NOMO-1 treated with DMSO at 0.1 percent for 48 hours (cell line): Measurements from ENCODE around the gene LPAR1.

Experiments used
- DNase-seq: peaks from one replicate; lab custom pipeline; 2025; ENCODE audit not compliant: unreplicated experiment; lab: John Stamatoyannopoulos, UW

LPAR1 gene

DNA sequence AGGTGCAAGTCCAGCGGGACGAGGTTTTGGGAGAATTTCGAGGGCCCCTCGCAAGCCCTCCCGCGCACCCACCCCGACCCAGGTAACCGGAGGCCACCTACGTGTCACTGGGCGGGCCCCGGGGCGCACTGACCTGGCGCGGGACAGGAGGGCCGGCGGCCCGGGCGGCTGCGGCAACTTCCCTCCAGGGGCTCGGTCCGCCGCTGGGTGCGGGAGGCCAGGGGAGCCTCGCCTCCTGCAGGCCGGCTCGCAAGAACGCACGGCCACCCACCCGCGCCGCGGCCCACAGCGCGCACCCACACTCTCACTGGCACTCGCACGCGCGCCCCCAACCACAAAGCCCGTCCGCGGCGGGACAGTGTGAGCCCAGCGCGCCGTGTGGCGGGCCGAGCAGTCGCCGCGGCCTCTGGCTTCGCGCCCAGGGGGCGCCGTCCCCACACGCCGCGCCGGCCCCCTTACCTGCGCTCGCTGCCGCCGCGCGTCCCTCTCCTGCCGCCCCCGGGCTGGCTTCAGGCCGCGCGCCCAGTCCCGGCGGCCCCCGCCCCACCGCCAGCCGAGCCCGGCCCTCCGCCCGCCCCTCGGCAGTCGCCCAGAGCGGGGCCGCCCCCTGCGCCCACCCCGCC is 451 bp downstream of the LPAR1 start:
- DNase-seq = peak; percentile 52

DNA sequence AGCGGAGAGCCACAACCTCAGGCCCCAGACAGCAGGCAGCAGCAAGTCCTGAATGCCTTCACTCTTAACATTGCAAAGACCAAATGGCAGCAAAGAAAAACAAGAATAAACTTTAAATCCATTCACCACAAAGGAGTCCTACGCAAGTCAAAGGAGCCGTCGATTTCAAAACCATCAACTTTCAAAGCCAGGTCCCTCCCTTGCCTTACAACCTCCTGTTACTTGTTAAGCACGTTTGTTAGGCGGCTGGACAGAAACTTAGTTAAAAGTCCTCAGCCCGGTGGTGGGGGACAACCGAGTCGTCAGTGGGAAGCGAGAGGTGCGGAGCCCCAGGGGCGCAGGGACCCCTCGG is 938 bp downstream of the LPAR1 start:
- peak; percentile 7 for DNase-seq

DNA sequence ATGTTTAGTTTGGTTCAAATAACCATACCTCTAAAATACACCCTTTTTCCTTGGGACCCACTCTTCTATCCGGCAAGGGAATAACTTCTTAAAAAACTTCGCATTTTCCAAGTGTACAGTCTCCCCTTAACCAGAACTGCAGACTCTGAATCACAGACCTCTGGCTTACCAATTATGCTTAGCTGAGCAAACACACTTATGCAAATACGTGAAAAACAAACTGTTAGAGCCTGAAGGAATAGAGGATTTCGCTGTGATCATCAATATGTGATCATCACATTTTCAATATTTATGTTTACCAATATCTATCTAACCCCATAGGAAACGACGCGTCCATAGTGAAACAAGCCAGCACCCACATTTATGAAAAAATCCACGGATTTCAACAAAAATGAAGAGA is 1.3 kb downstream of the LPAR1 start:
- DNase-seq = no peak

DNA sequence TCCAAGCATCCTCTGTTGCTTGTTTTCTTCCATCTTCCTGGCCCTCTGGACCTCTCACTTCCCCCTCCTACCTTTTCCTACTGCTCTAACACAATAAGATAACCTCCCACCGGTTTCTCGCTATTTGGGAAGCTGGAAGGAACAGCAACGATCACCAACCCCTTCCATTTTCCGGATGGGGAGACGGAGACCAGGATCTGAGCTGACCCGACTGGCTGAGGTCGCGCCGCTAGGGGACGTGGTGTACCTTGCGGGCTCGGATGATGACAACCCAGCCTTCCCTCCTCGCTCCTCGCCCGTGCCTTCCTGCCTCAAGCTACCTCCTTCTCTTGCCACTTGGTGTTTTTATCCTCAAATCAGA is 1.9 kb downstream of the LPAR1 start:
- DNase-seq = peak; percentile 26

DNA sequence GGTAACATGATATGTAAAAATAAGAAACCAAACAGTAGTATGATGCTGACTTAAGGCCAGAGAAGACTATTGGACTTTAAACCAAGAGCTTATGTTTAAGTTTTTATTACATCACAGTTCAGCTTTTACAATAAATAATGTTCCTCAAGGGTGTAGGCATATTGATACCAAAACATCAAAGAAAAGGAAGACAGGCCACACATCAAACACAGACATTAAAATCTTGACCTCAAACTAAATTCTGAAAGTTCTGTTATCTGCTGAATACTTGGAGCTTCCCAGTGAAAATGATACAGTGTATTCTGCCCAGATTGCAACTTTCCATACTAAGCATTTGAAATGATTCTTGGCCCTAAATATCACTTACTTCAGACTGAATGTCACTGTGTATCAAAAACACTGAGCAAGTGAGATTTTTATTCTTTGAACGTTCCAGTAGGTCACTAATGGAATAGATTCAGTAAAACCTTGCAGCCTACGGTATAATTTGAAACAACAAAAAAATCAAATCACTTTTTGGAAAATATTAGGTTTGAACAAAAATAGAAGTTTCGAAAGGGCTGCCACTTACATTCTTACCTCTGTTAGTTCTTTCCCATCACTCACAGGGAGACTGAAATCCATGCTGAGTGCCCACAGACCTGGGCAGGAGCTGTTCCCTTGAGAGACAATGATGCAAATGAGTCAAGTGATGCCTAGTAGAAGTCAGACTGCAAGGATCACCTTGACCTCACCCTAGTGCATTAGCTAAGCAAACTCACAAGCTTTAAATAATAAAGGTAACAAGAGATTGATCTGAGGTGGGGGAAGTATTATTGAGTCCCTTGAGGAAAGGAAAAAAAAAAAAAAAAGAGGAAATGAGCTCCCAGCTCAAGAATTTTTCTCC is 2.5 kb downstream of the LPAR1 start:
- no peak for DNase-seq

DNA sequence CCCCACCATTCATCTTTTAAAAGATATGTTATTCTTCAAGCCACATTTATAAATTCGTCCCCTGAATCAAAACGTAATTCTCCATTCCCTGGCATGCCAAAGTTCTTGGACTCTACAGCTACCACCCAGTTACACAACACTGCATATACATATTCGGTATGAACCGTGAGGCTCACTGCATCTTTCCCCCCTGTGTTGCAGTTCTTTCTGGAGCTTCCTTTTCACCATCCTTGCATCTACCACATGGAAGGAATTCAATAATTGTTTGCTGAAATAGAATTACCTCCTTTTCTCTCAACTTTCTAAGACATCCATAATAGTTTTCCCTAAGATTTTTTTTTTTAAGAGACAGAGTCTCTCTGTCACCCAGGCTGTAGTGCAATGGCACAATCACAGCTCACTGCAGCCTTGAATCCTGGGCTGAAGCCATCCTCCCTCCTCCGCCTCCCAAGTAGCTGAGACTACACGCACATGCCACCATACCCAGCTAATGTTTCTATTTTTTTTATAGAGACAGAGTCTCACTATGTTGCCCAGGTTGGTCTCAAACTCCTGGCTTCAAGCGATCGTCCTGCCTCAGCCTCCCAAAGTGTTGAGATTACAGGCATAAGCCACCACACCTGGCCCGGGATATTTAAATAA is 3.3 kb downstream of the LPAR1 start:
- peak; percentile 19 for DNase-seq

DNA sequence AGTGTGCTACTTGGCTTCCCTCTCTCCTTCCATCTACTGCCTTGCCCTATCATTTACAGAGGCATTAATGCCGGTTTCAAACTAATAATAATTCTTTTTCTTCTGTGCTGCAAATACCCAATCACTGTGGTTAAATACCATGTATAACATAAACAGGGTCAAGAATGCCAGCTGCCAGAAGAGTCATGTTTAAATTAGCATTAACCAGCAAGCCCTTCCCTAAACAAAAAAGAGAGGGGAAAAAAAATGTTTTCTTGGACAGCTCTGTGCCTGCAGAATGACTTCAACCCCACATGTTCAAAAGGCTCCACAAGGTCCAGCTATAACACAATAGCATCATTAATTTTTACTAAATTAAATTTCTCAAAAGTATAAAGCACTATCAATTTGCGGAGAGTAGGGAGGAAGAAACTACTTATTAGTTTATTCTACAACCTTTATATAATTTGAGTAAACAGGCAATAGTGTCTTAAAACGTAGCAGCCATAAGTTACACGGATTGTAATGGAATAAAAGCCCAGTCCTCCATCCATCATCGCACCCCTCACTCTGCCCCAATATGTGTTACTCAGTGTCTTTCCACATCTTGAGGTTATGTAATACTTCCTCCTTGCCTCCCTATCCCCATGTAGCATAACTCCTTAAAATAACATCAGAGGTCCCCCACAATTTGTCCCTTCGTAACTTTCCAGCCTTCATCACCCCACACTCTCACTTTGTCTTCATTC is 3.9 kb downstream of the LPAR1 start:
- peak; percentile 20 for DNase-seq

DNA sequence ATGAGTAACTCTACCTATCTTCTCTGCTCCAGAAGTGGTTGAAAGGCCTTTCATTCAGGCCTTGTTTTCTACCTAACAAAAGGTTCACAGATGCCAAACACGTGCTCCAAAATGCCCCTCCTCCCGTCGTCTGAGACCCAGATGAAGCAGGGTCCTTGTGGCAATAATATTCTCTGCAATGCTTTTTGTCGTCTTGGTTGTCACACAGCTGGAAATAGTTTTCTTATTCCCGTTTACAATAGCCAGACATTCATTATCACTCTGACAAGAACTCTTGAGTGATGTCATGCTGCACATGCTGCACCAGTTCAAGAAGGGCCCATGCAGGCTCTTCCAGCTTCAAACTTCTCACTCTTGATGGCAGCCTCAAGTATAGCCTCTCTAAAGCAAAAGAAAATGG is 7.8 kb downstream of the LPAR1 start:
- DNase-seq = peak; percentile 24

DNA sequence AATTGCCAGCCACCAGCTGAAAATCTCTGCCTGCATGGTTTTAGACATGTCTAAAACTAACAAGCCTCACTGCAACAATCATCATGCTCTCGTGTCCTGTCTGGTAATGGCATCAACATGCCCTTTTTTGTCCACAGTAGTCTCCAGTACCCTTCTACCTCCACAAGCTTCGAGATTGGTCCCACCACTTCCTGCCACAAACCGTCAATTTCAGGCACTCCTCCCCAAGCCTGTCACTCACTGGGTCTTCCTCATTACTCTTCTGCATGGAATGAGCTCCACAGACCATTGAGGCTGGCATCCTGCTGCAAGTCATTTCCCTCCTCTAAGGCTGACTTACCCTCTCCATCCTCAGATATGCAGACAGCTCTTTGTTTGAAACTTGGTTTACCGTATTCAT is 9.0 kb downstream of the LPAR1 start:
- DNase-seq = peak; percentile 64

DNA sequence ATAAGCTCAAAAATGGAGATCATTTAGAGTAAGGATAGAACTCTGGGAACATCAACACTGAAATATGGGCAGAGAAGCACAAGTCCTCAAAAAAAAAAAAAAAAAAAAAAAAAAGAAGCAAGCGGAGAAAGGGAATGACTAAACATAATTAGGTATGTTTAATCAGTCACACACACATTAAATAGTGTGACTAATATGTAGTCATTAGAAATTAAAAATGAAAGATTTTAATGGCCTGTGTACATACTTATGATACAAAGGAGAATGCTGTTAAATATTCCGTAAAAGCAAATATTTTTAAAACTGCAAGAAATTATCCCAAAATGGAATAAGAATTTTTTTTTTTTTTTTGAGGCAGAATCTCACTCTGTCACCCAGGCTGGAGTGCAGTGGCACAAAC is 10.5 kb downstream of the LPAR1 start:
- DNase-seq = no peak

DNA sequence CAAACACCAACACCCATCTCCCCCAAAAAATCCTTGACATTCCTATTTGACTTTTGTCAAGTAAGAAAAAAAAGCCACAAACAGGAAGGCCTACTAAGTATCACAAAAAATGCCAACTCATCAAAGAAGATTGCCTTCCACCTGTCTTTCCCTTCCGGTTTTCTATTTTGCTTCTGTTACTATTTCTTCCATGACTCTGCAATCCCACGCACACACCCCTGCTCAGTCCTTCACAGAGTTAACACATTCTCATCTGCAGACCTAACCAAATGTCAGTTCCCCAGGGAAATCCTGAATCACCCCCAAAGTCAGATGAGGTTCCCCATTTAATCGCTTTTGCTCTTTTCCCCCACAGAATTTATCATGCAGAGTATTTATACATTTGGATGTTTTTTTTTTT is 15.1 kb downstream of the LPAR1 start:
- DNase-seq = peak; percentile 9

DNA sequence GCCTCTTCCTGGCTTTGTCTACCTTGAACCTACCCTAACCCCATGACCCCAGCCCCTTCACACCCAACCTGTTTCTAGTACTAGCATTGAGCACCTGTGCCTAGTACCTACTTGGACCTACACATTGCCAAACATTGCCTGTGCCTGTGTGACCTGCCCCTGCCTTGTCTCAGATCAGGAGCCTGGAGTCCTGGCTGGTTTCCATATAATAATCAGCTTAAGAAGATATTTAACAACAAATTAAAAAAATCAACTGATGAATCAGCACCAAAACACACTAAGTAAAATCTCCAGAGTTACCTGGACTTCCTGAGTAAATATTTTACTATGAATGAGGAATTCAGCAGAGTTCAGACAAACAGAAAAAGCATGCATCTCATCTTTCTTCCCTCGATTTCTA is 17.7 kb downstream of the LPAR1 start:
- no peak for DNase-seq

DNA sequence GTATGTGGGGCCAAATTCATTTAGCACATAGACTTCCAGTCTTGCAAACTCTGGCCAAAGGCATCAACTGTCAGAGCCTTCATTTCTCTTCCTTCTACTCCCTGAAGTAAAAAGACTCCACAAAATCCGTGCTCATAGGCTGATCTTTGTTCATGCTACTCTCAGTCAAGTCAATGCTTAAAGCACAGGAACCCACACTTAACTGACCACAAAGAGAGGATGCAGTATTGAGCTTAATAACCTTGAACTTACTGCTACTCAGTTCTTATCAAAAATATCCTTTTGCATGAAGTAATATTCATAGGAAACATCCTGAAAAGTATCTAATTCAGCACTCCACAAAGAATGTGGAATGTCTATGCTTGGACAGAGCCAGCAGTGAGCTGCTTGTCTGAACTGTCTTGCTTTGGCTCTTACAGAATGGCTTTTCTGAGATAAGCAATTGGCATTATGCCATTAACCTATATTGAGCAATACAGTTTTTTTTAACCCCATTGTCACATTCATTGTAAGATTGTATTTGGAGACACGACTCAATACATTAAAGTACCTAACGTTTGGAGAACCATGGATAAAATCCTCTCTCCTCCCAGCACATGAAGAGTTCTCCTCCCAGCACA is 21.7 kb downstream of the LPAR1 start:
- peak; percentile 66 for DNase-seq

DNA sequence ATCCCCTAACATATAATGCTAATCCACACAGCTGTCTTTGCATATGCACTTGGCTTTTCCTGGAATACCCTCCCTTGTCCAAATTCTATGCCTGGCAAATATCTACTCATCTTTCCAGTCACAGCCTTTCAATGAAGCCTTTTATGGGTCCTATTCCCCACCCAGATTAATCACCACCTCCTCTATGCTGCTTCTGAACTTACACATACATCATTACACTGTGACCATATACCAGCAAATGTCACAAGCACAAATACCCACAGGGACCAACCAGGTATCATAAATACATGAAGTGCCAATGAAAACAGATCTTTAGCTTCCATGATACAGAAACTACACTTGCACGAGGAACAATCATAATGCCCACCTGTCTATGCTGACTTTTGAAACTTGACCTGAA is 22.3 kb downstream of the LPAR1 start:
- no peak for DNase-seq

DNA sequence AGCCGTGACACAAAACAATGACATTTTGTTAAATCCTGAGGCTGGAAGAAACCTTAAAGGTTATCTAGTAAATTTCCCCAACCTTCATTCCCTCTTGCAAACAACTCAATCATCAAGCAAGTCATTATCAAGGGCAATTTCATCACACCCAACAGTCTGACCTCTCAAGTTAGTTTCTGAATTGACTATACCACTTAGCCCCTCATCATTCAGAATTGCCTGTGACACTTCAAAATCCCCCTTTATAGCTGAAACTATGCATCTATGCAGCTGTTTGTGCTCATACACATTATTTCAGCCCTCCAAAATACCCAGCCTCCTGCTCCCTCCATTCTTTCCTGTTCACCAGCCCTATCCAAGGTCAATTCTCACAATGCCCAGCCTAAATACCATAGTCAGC is 24.6 kb downstream of the LPAR1 start:
- DNase-seq = peak; percentile 2

DNA sequence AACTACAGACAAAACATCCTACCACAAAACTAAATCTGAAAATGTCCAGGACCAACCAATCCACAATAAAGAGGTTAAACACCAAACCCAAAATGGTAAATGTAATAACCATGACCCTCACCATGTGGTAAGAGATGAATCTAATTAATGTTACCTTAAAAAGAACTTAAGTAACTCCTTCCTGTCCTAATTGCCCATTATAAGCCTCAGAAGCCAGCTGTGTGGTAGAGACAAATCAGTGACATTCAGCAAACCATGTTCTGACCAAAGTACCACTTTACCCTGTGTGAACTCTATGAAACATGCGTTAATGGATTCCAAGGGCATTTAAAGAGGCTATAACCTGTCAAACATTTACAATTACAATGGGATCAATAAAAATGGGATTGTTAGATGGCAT is 25.0 kb downstream of the LPAR1 start:
- DNase-seq = no peak

DNA sequence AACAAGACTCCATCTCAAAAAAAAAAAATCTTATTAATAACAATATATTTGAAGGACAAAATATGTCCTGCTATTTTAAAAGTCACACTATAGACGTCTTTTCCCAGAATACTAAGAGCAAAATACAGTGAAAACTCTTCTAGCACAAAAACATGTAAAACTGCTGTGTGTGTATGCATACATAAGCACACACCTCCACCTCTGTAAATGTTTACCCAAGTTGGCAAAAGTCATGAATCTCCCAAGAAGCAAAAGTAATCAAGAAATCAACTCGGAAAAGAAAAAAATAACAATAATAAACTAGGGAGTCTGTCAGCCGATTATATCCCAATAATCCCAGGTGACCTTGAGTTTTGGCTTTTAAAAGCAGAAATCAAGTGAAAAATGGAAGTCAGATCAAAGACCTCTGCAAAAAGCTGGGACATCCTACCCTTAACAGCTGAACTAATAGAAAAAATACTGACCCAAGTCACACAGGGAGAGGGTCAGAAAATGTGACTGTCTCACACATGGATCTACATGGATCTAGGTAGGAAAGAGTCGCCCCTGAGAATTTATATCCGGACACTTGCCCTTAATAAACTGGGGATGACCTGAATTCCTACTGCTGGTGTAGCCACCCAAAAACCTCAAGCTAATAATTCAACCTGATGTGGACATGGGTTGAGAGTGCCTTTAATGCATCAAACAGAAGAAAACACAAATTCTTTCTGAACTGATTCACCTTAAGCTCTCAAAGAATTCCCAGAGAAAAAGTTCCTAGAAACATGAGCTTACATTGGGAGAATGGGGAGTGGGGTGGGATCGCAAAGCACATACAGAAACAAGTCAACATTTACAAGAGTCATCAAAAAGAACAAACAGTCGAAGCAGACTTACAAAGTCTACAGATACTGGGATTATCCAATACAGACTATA is 29.9 kb downstream of the LPAR1 start:
- no peak for DNase-seq

DNA sequence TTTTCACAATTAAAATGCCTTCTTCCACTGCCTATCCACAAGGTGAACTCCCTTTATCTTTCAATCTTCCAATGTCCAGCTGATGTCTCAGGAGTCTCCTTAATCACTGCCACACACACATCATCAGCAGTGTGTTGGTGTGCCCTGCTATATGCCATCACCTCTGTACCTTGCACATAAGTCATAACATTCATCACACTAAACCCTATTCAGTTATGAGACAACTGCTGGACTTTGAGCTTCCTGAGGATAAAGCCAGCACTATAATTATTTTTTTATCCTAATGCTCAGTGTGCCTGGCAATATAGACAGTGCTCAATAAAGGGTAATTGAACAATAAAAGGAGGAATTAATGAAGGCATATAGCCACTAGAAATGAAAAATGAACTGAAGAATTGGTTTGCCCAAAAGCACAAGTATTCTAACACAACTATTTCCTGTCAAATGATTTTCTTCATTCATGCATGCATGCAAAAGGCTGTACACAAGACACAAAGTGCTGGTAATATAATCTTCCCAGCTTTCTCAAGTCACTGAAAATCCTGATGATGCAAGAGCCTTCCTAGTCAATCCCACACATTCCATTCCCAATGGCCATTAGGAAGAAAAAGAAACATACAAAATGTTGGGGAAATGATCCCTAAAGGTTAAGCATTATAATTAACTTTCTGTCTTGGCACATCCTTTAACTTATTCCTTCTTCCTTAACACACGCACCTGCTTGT is 32.4 kb downstream of the LPAR1 start:
- no peak for DNase-seq

DNA sequence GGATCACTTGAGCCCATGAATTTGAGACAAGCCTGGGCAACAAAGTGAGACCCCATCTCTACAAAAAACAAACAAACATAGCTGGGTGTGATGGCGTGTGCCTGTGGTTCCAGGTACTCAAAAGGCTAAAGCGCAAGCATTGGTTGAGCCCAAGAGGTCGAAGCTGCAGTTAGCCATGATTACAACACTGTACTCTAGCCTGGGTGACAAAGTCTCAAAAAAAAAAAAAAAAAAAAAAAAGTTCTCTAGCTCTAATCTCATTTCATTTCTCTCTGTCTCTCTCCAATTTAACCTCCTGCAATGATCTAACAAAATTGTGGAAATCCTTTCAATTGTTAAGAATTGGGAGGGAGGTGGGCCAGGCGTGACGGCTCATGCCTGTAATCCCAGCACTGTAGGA is 33.3 kb downstream of the LPAR1 start:
- DNase-seq = no peak

DNA sequence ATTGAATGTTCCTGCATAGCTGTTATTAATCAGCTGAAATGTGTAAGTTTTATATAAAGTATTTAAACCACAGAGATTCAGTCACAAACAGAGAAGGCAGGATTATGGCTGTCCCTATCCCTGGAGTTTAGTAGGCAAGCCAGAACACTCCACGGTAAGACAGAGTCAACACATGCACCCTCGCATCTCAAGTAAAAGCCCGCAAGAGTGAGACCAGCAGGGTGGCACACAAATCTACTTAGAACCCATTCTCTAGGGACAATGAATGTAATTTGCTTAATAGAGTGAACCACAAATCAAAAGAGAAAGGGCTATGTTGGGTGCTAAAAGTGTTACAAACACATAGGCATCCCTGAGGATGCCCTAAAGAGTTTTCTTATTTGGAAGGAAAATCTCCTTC is 35.1 kb downstream of the LPAR1 start:
- DNase-seq = no peak
